Measurements from ENCODE around the gene DNER. TPM values are rescaled to one million over a fixed set of nuclear protein-coding genes. Genes with fewer than 3 reads are reported as not detected.

Gene DNER
- total RNA-seq, 4 donors from 2014 or later, result 0.31 to 13.3 (median 6.3) TPM

DNA sequence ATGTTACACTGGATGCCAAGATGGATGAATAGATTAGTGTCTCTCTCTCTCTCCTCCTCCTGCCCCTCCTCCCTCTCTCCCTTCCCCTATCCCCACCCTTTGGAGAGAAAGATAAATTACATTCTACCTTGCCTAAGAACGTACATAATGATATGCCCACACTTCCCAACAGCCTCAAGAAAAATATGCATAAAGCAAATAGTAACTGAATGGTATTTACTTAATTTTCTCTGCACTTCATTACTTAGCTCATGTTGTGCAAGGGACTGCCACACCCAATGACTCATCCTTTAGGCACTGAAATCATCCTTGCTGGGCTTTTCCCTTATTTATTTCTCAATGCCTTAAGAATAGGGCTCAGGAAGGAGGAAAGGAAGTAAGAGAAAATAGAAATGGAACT, 306.0 kb downstream of the DNER start:
- Histone ChIP-seq H3K4me3 (no peak overlapping the region), H3K27me3 (no peaks in the 10 kb centered on the region), H3K4me1 (peaks cover 0 to 11% (median 10%) of the 10 kb centered on the region in 3 donors), H3K9me3 (no peaks in the 10 kb centered on the region), H3K36me3 (no peaks in the 10 kb centered on the region), H3K27ac (peak overlapping the region; percentile 47 to 75 (median 66))
- 7 to 29% methylated on average over 1 of the region's 1 CpG for WGBS, 2 donors (ENCODE audit: low coverage in 1 of 2)
- ATAC-seq, result peak; percentile 75
- TF ChIP-seq POLR2AphosphoS5 (IDR thresholded peaks at IDR 0.05), result peak; percentile 81
- TF ChIP-seq EP300 (IDR thresholded peaks at IDR 0.05), result no peak
- no peak for TF ChIP-seq POLR2A (IDR thresholded peaks at IDR 0.05)
- TF ChIP-seq, protein P1, sequence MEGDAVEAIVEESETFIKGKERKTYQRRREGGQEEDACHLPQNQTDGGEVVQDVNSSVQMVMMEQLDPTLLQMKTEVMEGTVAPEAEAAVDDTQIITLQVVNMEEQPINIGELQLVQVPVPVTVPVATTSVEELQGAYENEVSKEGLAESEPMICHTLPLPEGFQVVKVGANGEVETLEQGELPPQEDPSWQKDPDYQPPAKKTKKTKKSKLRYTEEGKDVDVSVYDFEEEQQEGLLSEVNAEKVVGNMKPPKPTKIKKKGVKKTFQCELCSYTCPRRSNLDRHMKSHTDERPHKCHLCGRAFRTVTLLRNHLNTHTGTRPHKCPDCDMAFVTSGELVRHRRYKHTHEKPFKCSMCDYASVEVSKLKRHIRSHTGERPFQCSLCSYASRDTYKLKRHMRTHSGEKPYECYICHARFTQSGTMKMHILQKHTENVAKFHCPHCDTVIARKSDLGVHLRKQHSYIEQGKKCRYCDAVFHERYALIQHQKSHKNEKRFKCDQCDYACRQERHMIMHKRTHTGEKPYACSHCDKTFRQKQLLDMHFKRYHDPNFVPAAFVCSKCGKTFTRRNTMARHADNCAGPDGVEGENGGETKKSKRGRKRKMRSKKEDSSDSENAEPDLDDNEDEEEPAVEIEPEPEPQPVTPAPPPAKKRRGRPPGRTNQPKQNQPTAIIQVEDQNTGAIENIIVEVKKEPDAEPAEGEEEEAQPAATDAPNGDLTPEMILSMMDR (IDR thresholded peaks at IDR 0.05), result no peak

GRCh38 chr2:229407170-229407569, 307.2 kb downstream of the DNER start:
- H3K36me3 ChIP-seq, result no peaks in the 10 kb centered on the region
- no peak overlapping the region for H3K4me3 ChIP-seq
- peak overlapping the region; percentile 50 to 79 (median 74) for H3K27ac ChIP-seq
- no peaks in the 10 kb centered on the region for H3K9me3 ChIP-seq
- H3K4me1 ChIP-seq, result peaks cover 0 to 11% (median 10%) of the 10 kb centered on the region in 3 donors
- TF ChIP-seq POLR2AphosphoS5 (IDR thresholded peaks at IDR 0.05) (peak; percentile 75), EP300 (IDR thresholded peaks at IDR 0.05) (no peak)
- no peaks in the 10 kb centered on the region for H3K27me3 ChIP-seq
- WGBS, 2 donors (ENCODE audit: low coverage in 1 of 2), result 48 to 71% methylated on average over 6 to 10 of the region's 13 CpGs
- ATAC-seq, result peak; percentile 91

- peaks cover 0 to 11% (median 10%) of the 10 kb centered on the region in 3 donors for H3K4me1 ChIP-seq
These were observed 308.6 kb downstream of the DNER start for GRCh38 chr2:229405796-229406195.

DNA sequence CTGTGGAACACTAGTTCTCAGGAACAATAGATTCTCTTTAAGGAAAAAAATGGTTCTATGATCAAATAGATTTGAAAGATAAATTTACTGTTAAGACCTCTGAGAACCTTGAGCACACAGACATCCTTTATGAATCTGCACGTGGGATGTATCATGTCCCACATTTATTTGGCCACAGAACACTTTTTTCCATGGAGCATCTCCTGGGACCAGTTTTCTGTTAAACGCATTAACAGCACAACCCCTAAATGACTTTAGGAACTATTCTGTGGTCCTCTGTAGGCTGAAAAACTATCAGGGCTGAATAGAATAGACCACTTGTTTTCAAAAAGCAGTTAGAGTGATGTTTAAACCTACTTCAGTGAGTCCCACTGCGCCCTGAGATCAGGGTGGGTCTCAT, 311.1 kb downstream of the DNER start:
- H3K4me1 ChIP-seq, result peaks cover 0 to 11% (median 4%) of the 10 kb centered on the region in 3 donors
- no peak for ATAC-seq
- H3K36me3 ChIP-seq, result no peaks in the 10 kb centered on the region
- no peak overlapping the region for H3K4me3 ChIP-seq
- TF ChIP-seq EP300 (IDR thresholded peaks at IDR 0.05) (no peak), POLR2AphosphoS5 (IDR thresholded peaks at IDR 0.05) (no peak), POLR2A (IDR thresholded peaks at IDR 0.05) (no peak)
- TF ChIP-seq, protein P1 (IDR thresholded peaks at IDR 0.05), result no peak
- H3K27ac ChIP-seq, result no peak overlapping the region
- no peaks in the 10 kb centered on the region for H3K9me3 ChIP-seq
- WGBS, 2 donors (ENCODE audit: low coverage in 1 of 2), result 63 to 67% methylated on average over 3 of the region's 3 CpGs
- no peaks in the 10 kb centered on the region for H3K27me3 ChIP-seq

More at GRCh38 chr2:229405796-229406195, 308.6 kb downstream of the DNER start:
- WGBS, 2 donors (ENCODE audit: low coverage in 1 of 2), result 35 to 67% methylated on average over 4 to 5 of the region's 5 CpGs
- Histone ChIP-seq H3K36me3 (no peaks in the 10 kb centered on the region), H3K27me3 (no peaks in the 10 kb centered on the region), H3K27ac (peak overlapping the region in 3 of 4 donors; percentile 6 to 75 (median 33)), H3K4me3 (no peak overlapping the region), H3K9me3 (no peaks in the 10 kb centered on the region)
- no peak for ATAC-seq
- no peak for TF ChIP-seq EP300 (IDR thresholded peaks at IDR 0.05)
- no peak for TF ChIP-seq POLR2AphosphoS5 (IDR thresholded peaks at IDR 0.05)
- TF ChIP-seq, protein P1 (IDR thresholded peaks at IDR 0.05), result no peak
- TF ChIP-seq POLR2A (IDR thresholded peaks at IDR 0.05), result no peak

DNA sequence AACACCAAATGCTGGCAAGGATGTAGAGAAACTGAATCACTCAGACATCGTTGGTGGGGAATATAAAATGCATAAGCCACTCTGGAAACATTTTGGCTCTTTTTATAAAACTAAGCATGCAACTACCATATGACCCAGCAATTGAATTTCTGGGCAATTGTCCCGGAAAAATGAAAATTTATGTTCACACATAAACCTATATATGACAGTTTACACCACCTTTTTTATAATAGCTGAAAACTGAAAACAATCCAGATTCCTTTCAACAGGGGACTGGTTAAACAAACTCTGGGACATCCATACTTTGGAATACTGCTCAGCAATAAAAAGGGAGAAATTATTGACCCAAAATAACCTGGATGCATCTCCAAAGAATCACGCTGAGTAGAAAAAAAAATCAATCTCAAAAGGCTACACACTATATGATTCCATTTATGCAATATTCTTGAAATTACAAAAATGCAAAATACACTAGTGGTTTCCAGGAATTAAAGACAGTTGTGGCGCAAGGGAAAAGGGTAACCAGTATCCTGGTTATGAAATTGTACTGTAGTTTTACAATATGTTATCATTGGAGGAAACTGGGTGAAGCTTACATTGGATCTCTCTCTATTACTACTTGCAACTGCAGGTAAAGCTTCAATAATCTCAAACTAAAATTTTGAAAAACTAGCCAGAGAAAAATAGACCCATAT, 313.0 kb downstream of the DNER start:
- WGBS, 2 donors (ENCODE audit: low coverage in 1 of 2), result 50 to 71% methylated on average over 4 of the region's 4 CpGs
- Histone ChIP-seq H3K9me3 (peaks cover 0 to 14% (median 0%) of the 10 kb centered on the region in 3 donors), H3K27me3 (no peaks in the 10 kb centered on the region), H3K4me1 (no peaks in the 10 kb centered on the region), H3K27ac (no peak overlapping the region), H3K4me3 (no peak overlapping the region), H3K36me3 (no peaks in the 10 kb centered on the region)
- TF ChIP-seq EP300 (IDR thresholded peaks at IDR 0.05) (no peak), POLR2AphosphoS5 (IDR thresholded peaks at IDR 0.05) (no peak), POLR2A (IDR thresholded peaks at IDR 0.05) (no peak)
- TF ChIP-seq, protein P1 (IDR thresholded peaks at IDR 0.05), result no peak
- no peak for ATAC-seq
